Endothelial cell of umbilical vein (primary cell): Measurements from ENCODE around the gene ARHGEF39.

Experiments used
- CTCF ChIP-seq, 2 donors: IDR thresholded peaks; 1 replicate in 1 of 2; 2 replicates in 1 of 2; pipeline ENCODE4 v1.5.1; 2011; ENCODE audit warnings: low read length in 2 of 2, mild to moderate bottlenecking in 2 of 2, moderate library complexity in 2 of 2, control low read depth in 1 of 2, inconsistent platforms in 1 of 2, low read depth in 1 of 2; ENCODE audit not compliant: insufficient read depth in 1 of 2; ENCODE audit errors: extremely low read depth in 1 of 2
- EZH2 ChIP-seq: IDR thresholded peaks from 2 replicates; pipeline ENCODE4 v1.6.1; 2012; ENCODE audit warnings: borderline replicate concordance, low read depth, mild to moderate bottlenecking, moderate library complexity, low read length, inconsistent platforms; ENCODE audit not compliant: severe bottlenecking
- POLR2AphosphoS5 ChIP-seq: IDR thresholded peaks from 2 replicates; pipeline ENCODE4 v1.6.1; 2012; ENCODE audit warnings: low read depth, mild to moderate bottlenecking, control low read depth, low read length, moderate library complexity; ENCODE audit not compliant: insufficient read depth

GRCh38 chr9:35618854-35619799, 45.9 kb downstream of the ARHGEF39 start:
- TF ChIP-seq CTCF (IDR thresholded peaks at IDR 0.05; ENCODE audit: extremely low read depth in 1 of 2, insufficient read depth in 1 of 2, low read depth in 1 of 2, low read length in 2 of 2) (no peak), POLR2AphosphoS5 (no peak), EZH2 (no peak)
